CD14-positive monocyte (primary cell): ENCODE results near the gene HMG20B. TPM values are rescaled to one million over a fixed set of nuclear protein-coding genes. Genes with fewer than 3 reads are reported as not detected.
"Not testable (repeated sequence)": the region's sequence is repeated elsewhere in the genome, so short reads cannot be mapped to it uniquely, and the experiment has no call there.

ENCODE experiments used
- DNase-seq, 3 donors: peaks; one replicate each; pipeline ENCODE4 v3.0.0-alpha.2; 2011 to 2022
- H2AFZ ChIP-seq: 2 replicates; pipeline ENCODE4 v1.6.0; 2012; ENCODE audit warnings: mild to moderate bottlenecking, low read depth, low read length, inconsistent platforms; ENCODE audit not compliant: insufficient read depth, poor library complexity, severe bottlenecking
- H3K27ac ChIP-seq, 2 donors: 1 replicate in 1 of 2; 2 replicates in 1 of 2; pipeline ENCODE4 v1.5.1; 2012 to 2013; ENCODE audit warnings: low read length in 2 of 2, control low read depth in 1 of 2, inconsistent platforms in 1 of 2, low read depth in 1 of 2, mild to moderate bottlenecking in 1 of 2
- H3K27me3 ChIP-seq, 2 donors: one replicate each; pipeline versions ENCODE4 v1.6.0 to v1.6.1; 2011 to 2013; ENCODE audit warnings: low read length in 2 of 2; ENCODE audit not compliant: control insufficient read depth in 2 of 2, insufficient read depth in 2 of 2
- H3K36me3 ChIP-seq, 2 donors: replicated peaks in 1 of 2; 1 replicate in 1 of 2; 2 replicates in 1 of 2; pipeline versions ENCODE4 v1.5.1 to v1.6.1; 2012 to 2013; ENCODE audit warnings: low read length in 2 of 2, control low read depth in 1 of 2, inconsistent platforms in 1 of 2, mild to moderate bottlenecking in 1 of 2; ENCODE audit not compliant: insufficient read depth in 2 of 2, control insufficient read depth in 1 of 2
- H3K4me1 ChIP-seq, 2 donors: 1 replicate in 1 of 2; 2 replicates in 1 of 2; pipeline versions ENCODE4 v1.5.1 to v1.6.1; 2012 to 2013; ENCODE audit warnings: low read length in 2 of 2, control low read depth in 1 of 2, inconsistent platforms in 1 of 2, mild to moderate bottlenecking in 1 of 2, moderate library complexity in 1 of 2; ENCODE audit not compliant: insufficient read depth in 2 of 2, control insufficient read depth in 1 of 2
- H3K4me2 ChIP-seq: replicated peaks from 2 replicates; pipeline ENCODE3; 2012; ENCODE audit warnings: low read length, moderate library complexity, mild to moderate bottlenecking; ENCODE audit not compliant: poor library complexity, severe bottlenecking; ENCODE audit errors: extremely low read depth
- H3K4me3 ChIP-seq, 3 experiments: fragments of 200-600 bp in 1 of 3; sonication (generic) in 1 of 3; replicated peaks in 1 of 3; 1 replicate in 2 of 3; 2 replicates in 1 of 3; pipeline ENCODE4 v1.5.1; 2011 to 2013; ENCODE audit warnings: low read length in 3 of 3, mild to moderate bottlenecking in 3 of 3, control low read depth in 2 of 3, low read depth in 2 of 3, inconsistent platforms in 1 of 3, moderate library complexity in 1 of 3
- H3K79me2 ChIP-seq: 2 replicates; pipeline ENCODE4 v1.6.0; 2012; ENCODE audit warnings: mild to moderate bottlenecking, control low read depth, inconsistent platforms, low read length, moderate library complexity; ENCODE audit not compliant: insufficient read depth
- H3K9ac ChIP-seq: 2 replicates; pipeline ENCODE4 v1.6.0; 2017; ENCODE audit warnings: low read length, mild to moderate bottlenecking; ENCODE audit not compliant: insufficient read depth, poor library complexity, severe bottlenecking
- H3K9me3 ChIP-seq, 2 donors: replicated peaks in 1 of 2; 1 replicate in 1 of 2; 2 replicates in 1 of 2; pipeline versions ENCODE4 v1.5.1 to v1.6.1; 2012 to 2013; ENCODE audit warnings: low read length in 2 of 2, control low read depth in 1 of 2; ENCODE audit not compliant: control insufficient read depth in 1 of 2, insufficient read depth in 1 of 2
- H4K20me1 ChIP-seq: 2 replicates; pipeline ENCODE4 v1.6.0; 2012; ENCODE audit warnings: mild to moderate bottlenecking, low read length, control low read depth, moderate library complexity; ENCODE audit not compliant: insufficient read depth
- H3K27ac Mint-ChIP-seq, 7 donors: one replicate each; pipeline ENCODE4 v1.8.0; 2020; ENCODE audit warnings: mild to moderate bottlenecking in 7 of 7, mixed read lengths in 7 of 7, moderate library complexity in 6 of 7, inconsistent platforms in 2 of 7
- H3K27me3 Mint-ChIP-seq, 3 donors: one replicate each; pipeline ENCODE4 v1.8.0; 2021 to 2022; ENCODE audit warnings: low read depth in 3 of 3, mild to moderate bottlenecking in 3 of 3, mixed read lengths in 3 of 3, moderate library complexity in 3 of 3, inconsistent platforms in 1 of 3
- H3K36me3 Mint-ChIP-seq, 2 donors: one replicate each; pipeline ENCODE4 v1.8.0; 2020; ENCODE audit warnings: mixed read lengths in 2 of 2, inconsistent platforms in 1 of 2, mild to moderate bottlenecking in 1 of 2
- H3K4me1 Mint-ChIP-seq: one replicate; pipeline ENCODE4 v1.8.0; 2020; ENCODE audit warnings: mild to moderate bottlenecking, mixed read lengths
- H3K4me3 Mint-ChIP-seq, 2 donors: one replicate each; pipeline ENCODE4 v1.8.0; 2020; ENCODE audit warnings: mild to moderate bottlenecking in 2 of 2, mixed read lengths in 2 of 2, moderate library complexity in 1 of 2
- H3K9me3 Mint-ChIP-seq, 7 donors: one replicate each; pipeline ENCODE4 v1.8.0; 2020 to 2022; ENCODE audit warnings: mixed read lengths in 7 of 7, mild to moderate bottlenecking in 6 of 7, moderate library complexity in 6 of 7, inconsistent platforms in 2 of 7
- WGBS: methylation state at CpG from one replicate; pipeline ENCODE4 v1.1.5; 2013; ENCODE audit warnings: missing lambda C conversion rate; ENCODE audit not compliant: insufficient coverage; 5-methylcytosine and 5-hydroxymethylcytosine counted together
- intact Hi-C, 2 donors: fragments of 100-400 bp; cut with micrococcal nuclease; formaldehyde crosslinking; loops; one replicate each; pipeline versions ENCODE4 v1.15.0 to v1.15.1; 2023
- polyA plus RNA-seq, 3 donors: library from polyadenylated mRNA; depleted of rRNA in 1 of 3; unstranded in 2 of 3; stranded (reverse) in 1 of 3; fragments of 300-500 nt in 2 of 3; fragments of >200 nt in 1 of 3; fragmentation: Illumina TruSeq in 2 of 3; gene quantifications; 1 replicate in 2 of 3; 2 replicates in 1 of 3; pipeline ENCODE4 v1.2.3, GENCODE V29; 2012 to 2021
- TF ChIP-seq, protein P1 (sequence below): fragments of 200-600 bp; IDR thresholded peaks from one replicate; pipeline ENCODE4 v1.8.0; 2022; ENCODE audit warnings: antibody characterized with exemption, mild to moderate bottlenecking

HMG20B gene
- polyA plus RNA-seq, 3 donors = 52.4 to 58.8 (median 56.5) TPM

DNA sequence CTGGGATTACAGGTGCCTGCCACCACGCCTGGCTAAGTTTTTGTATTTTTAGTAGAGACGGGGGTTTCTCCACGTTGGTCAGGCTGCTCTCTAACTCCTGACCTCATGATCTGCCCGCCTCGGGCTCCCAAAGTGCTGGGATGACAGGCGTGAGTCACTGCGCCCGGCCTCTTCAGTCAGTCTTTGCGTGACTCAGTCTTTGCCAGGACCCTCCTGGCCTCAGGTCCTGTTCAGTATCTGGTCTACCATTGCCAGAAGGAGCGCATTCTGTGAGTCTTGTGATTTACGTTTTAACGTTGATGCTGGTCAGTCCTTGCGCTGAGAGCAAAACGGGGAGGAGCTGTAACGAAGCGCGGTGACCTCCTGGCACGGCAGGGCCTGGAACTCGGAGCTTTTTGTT is 7.6 kb upstream of the HMG20B start:
- 93% methylated on average over 14 of the region's 19 CpGs for WGBS

DNA sequence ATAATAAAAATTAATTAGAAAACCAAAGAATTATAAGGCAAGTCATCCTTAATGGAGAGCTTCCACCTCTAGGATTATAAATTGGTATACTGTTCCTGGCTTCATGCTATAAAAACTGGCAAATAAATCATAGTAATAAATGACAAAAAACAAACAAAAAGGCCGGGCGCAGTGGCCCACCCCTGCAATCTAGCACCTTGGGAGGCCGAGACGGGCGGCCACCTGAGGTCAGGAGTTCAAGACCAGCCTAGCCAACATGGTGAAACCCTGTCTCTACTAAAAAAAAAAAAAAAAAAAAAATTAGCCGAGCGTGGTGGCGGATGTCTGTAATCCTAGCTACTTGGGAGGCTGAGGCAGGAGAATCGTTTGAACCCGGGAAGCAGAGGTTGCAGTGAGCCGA is 2.7 kb upstream of the HMG20B start:
- not testable (repeated sequence) for H3K36me3 Mint-ChIP-seq, H2AFZ ChIP-seq, H4K20me1 ChIP-seq, H3K36me3 ChIP-seq, H3K4me3 ChIP-seq, H3K27ac ChIP-seq, H3K27me3 Mint-ChIP-seq, H3K27me3 ChIP-seq, H3K4me3 Mint-ChIP-seq, H3K9me3 Mint-ChIP-seq, H3K79me2 ChIP-seq, DNase-seq, H3K27ac Mint-ChIP-seq, H3K4me2 ChIP-seq, H3K9me3 ChIP-seq, H3K9ac ChIP-seq
- H3K4me1 Mint-ChIP-seq = peaks cover 19% of the 10 kb centered on the region
- peaks cover 22 to 28% of the 10 kb centered on the region in 2 donors for H3K4me1 ChIP-seq
- intact Hi-C loops = loop anchor here in 1 of 2 donors (5.0 kb wide), 1 partner anchor 63 kb away; the partner anchor contains the start of gene FZR1
- no CpG with 5 or more reads among the region's 11 CpGs for WGBS

More for the DNA sequence above, 7.6 kb upstream of the HMG20B start:
- Histone ChIP-seq H3K9me3 (no peaks in the 10 kb centered on the region), H3K4me1 (peaks cover 0 to 9% of the 10 kb centered on the region in 2 donors), H3K36me3 (no peaks in the 10 kb centered on the region), H3K4me2 (no peak overlapping the region), H2AFZ (no peak overlapping the region), H4K20me1 (no peaks in the 10 kb centered on the region), H3K27ac (no peak overlapping the region), H3K9ac (no peak overlapping the region), H3K4me3 (no peak overlapping the region), H3K79me2 (no peaks in the 10 kb centered on the region), H3K27me3 (no peaks in the 10 kb centered on the region)
- intact Hi-C loops = no loop called here
- TF ChIP-seq, protein P1, sequence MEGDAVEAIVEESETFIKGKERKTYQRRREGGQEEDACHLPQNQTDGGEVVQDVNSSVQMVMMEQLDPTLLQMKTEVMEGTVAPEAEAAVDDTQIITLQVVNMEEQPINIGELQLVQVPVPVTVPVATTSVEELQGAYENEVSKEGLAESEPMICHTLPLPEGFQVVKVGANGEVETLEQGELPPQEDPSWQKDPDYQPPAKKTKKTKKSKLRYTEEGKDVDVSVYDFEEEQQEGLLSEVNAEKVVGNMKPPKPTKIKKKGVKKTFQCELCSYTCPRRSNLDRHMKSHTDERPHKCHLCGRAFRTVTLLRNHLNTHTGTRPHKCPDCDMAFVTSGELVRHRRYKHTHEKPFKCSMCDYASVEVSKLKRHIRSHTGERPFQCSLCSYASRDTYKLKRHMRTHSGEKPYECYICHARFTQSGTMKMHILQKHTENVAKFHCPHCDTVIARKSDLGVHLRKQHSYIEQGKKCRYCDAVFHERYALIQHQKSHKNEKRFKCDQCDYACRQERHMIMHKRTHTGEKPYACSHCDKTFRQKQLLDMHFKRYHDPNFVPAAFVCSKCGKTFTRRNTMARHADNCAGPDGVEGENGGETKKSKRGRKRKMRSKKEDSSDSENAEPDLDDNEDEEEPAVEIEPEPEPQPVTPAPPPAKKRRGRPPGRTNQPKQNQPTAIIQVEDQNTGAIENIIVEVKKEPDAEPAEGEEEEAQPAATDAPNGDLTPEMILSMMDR = no peak
- H3K27ac Mint-ChIP-seq = no peak overlapping the region
- DNase-seq = no peak
- peaks cover 0 to 2% (median 0%) of the 10 kb centered on the region in 7 donors for H3K9me3 Mint-ChIP-seq
- H3K36me3 Mint-ChIP-seq = no peaks in the 10 kb centered on the region
- no peak overlapping the region for H3K4me3 Mint-ChIP-seq
- peaks cover 10% of the 10 kb centered on the region for H3K4me1 Mint-ChIP-seq
- H3K27me3 Mint-ChIP-seq = peaks cover 0 to 10% (median 5%) of the 10 kb centered on the region in 3 donors
